Measurements from ENCODE around the gene STPG1.

The STPG1 gene

GRCh38 chr1:24319962-24320361 lies 93.6 kb downstream of the STPG1 start:
- H2AFZ ChIP-seq (ENCODE audit: low read length) = no peak overlapping the region; the same call in 1 of the 2 replicates
- H3K79me2 ChIP-seq (ENCODE audit: low read length) = peaks cover 47% of the 10 kb centered on the region
- H3K4me1 ChIP-seq (ENCODE audit: low read length) = peaks cover 46% of the 10 kb centered on the region
- no peaks in the 10 kb centered on the region for H3K27me3 ChIP-seq (replicated peaks; ENCODE audit: insufficient read depth, low read length)
- no peak for DNase-seq
- peak overlapping the region; percentile 98 for H3K4me2 ChIP-seq (ENCODE audit: low read depth, low read length)
- peaks cover 58% of the 10 kb centered on the region for H3F3A ChIP-seq (ENCODE audit: insufficient read depth, low read length)
- peak overlapping the region; percentile 78 for H3K9ac ChIP-seq (ENCODE audit: low read length)
- H3K36me3 ChIP-seq (replicated peaks; ENCODE audit: insufficient read depth, low read length) = no peaks in the 10 kb centered on the region
- H3K9me2 ChIP-seq (replicated peaks; ENCODE audit: insufficient read depth, low read length) = no peaks in the 10 kb centered on the region
- no peaks in the 10 kb centered on the region for H4K20me1 ChIP-seq (ENCODE audit: insufficient read depth, low read length)
- H3K9me3 ChIP-seq (replicated peaks; ENCODE audit: insufficient read depth, low read length) = no peaks in the 10 kb centered on the region
- H3K4me3 ChIP-seq (ENCODE audit: low read length) = peak overlapping the region; percentile 69
- TF ChIP-seq EZH2phosphoT487 (IDR thresholded peaks at IDR 0.05; ENCODE audit: low read length) = no peak
- no peak for TF ChIP-seq EZH2 (optimal IDR thresholded peaks at IDR 0.05; ENCODE audit: low read depth, low read length)
- TF ChIP-seq CTCF (IDR thresholded peaks at IDR 0.05; ENCODE audit: low read length) = no peak
- H3K27ac ChIP-seq (ENCODE audit: low read length) = peak overlapping the region; percentile 97; the same call in 1 of the 2 replicates

- DNase-seq = peak; percentile 92
Measured at GRCh38 chr1:24319312-24319863, 94.2 kb downstream of the STPG1 start, which contains the start of gene GRHL3. Gene GRHL3 (plus strand): TSS chr1:24319357. CDS start chr1:24319552, 195 bp downstream.

GRCh38 chr1:24318615-24319311 lies 94.8 kb downstream of the STPG1 start:
- Histone ChIP-seq H3K9me2 (replicated peaks; ENCODE audit: insufficient read depth, low read length) (no peaks in the 10 kb centered on the region), H3K4me2 (ENCODE audit: low read depth, low read length) (peak overlapping the region; percentile 98; the same call in 1 of the 2 replicates), H3K27me3 (replicated peaks; ENCODE audit: insufficient read depth, low read length) (no peaks in the 10 kb centered on the region), H3K27ac (ENCODE audit: low read length) (peak overlapping the region; percentile 97; the same call in 1 of the 2 replicates), H3K4me3 (ENCODE audit: low read length) (peak overlapping the region; percentile 69; the same call in 1 of the 2 replicates), H3K9me3 (replicated peaks; ENCODE audit: insufficient read depth, low read length) (no peaks in the 10 kb centered on the region), H3K4me1 (ENCODE audit: low read length) (peaks cover 34% of the 10 kb centered on the region), H3K36me3 (replicated peaks; ENCODE audit: insufficient read depth, low read length) (no peaks in the 10 kb centered on the region), H3F3A (ENCODE audit: insufficient read depth, low read length) (peaks cover 58% of the 10 kb centered on the region), H3K9ac (ENCODE audit: low read length) (no peak overlapping the region), H4K20me1 (ENCODE audit: insufficient read depth, low read length) (no peaks in the 10 kb centered on the region), H3K79me2 (ENCODE audit: low read length) (peaks cover 35% of the 10 kb centered on the region), H2AFZ (ENCODE audit: low read length) (0 out of 2 replicates have a peak overlapping the region, but pooled peaks have one; percentile 2)
- no peak for DNase-seq
- TF ChIP-seq EZH2 (optimal IDR thresholded peaks at IDR 0.05; ENCODE audit: low read depth, low read length) = no peak

More at GRCh38 chr1:24319312-24319863, 94.2 kb downstream of the STPG1 start, which contains the start of gene GRHL3:
- no peak for TF ChIP-seq EZH2phosphoT487 (IDR thresholded peaks at IDR 0.05; ENCODE audit: low read length)
- TF ChIP-seq EZH2 (optimal IDR thresholded peaks at IDR 0.05; ENCODE audit: low read depth, low read length) = no peak
- no peak for TF ChIP-seq CTCF (IDR thresholded peaks at IDR 0.05; ENCODE audit: low read length)
- peaks cover 41% of the 10 kb centered on the region for H3K79me2 ChIP-seq (ENCODE audit: low read length)
- peak within 1 kb of the TSS; percentile 98 for H3K4me2 ChIP-seq (ENCODE audit: low read depth, low read length)
- no peaks in the 10 kb centered on the region for H3K36me3 ChIP-seq (replicated peaks; ENCODE audit: insufficient read depth, low read length)
- H3F3A ChIP-seq (ENCODE audit: insufficient read depth, low read length) = peaks cover 58% of the 10 kb centered on the region
- no peaks in the 10 kb centered on the region for H3K9me3 ChIP-seq (replicated peaks; ENCODE audit: insufficient read depth, low read length)
- H3K27me3 ChIP-seq (replicated peaks; ENCODE audit: insufficient read depth, low read length) = no peaks in the 10 kb centered on the region
- peak within 1 kb of the TSS; percentile 97; the same call in 1 of the 2 replicates for H3K27ac ChIP-seq (ENCODE audit: low read length)
- H3K4me3 ChIP-seq (ENCODE audit: low read length) = peak within 1 kb of the TSS; percentile 69
- no peaks in the 10 kb centered on the region for H4K20me1 ChIP-seq (ENCODE audit: insufficient read depth, low read length)
- H3K9ac ChIP-seq (ENCODE audit: low read length) = peak within 1 kb of the TSS; percentile 78
- no peaks in the 10 kb centered on the region for H3K9me2 ChIP-seq (replicated peaks; ENCODE audit: insufficient read depth, low read length)
- H3K4me1 ChIP-seq (ENCODE audit: low read length) = peaks cover 40% of the 10 kb centered on the region
- peak within 1 kb of the TSS; percentile 50 for H2AFZ ChIP-seq (ENCODE audit: low read length)
